ENCODE data around the gene HKDC1.

GRCh38 chr10:69278446-69278963 lies 58.4 kb downstream of the HKDC1 start, which contains the start of gene HK1:
- TF ChIP-seq, protein P1, sequence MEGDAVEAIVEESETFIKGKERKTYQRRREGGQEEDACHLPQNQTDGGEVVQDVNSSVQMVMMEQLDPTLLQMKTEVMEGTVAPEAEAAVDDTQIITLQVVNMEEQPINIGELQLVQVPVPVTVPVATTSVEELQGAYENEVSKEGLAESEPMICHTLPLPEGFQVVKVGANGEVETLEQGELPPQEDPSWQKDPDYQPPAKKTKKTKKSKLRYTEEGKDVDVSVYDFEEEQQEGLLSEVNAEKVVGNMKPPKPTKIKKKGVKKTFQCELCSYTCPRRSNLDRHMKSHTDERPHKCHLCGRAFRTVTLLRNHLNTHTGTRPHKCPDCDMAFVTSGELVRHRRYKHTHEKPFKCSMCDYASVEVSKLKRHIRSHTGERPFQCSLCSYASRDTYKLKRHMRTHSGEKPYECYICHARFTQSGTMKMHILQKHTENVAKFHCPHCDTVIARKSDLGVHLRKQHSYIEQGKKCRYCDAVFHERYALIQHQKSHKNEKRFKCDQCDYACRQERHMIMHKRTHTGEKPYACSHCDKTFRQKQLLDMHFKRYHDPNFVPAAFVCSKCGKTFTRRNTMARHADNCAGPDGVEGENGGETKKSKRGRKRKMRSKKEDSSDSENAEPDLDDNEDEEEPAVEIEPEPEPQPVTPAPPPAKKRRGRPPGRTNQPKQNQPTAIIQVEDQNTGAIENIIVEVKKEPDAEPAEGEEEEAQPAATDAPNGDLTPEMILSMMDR (IDR thresholded peaks at IDR 0.05) = no peak
- TF ChIP-seq EP300 (IDR thresholded peaks at IDR 0.05) = no peak
- TF ChIP-seq POLR2AphosphoS5 (IDR thresholded peaks at IDR 0.05) = no peak

All from gastroesophageal sphincter (tissue), 3 donors.